ENCODE results near the gene HDGFL2. TPM values are rescaled to one million over a fixed set of nuclear protein-coding genes. Genes with fewer than 3 reads are reported as not detected.
A peak's percentile ranks its signal among the peaks of the same experiment; 100 is the strongest.

The HDGFL2 gene
- total and polyA plus RNA-seq, 12 donors = 20.5 to 40.9 (median 28.0) TPM

DNA sequence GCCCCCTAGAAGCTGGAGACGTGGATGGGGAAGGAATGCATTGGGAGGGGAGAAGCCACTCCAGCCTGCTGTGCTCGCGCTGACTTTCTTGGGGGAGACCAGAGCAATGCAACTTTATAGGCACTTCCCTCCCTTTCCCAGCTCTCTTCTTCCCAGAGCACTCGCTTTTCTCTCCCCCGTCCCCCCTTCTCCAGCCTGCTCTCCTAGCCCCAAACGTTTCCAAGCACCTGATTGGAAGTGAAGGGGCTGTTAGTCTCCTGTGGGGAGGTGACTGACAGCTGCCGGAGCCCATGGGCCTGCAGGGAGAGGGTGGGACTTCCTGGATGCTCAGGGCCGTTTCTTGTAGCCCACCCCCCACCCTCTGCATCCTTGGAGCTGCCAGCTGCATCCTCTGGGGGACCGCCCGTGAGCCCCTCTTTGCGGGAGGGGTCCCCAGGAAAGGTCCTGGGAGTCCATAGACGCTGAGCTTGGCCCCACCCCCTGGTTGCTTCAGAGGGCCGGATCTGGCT, 2.5 kb downstream of the HDGFL2 start:
- TF ChIP-seq, protein P1, sequence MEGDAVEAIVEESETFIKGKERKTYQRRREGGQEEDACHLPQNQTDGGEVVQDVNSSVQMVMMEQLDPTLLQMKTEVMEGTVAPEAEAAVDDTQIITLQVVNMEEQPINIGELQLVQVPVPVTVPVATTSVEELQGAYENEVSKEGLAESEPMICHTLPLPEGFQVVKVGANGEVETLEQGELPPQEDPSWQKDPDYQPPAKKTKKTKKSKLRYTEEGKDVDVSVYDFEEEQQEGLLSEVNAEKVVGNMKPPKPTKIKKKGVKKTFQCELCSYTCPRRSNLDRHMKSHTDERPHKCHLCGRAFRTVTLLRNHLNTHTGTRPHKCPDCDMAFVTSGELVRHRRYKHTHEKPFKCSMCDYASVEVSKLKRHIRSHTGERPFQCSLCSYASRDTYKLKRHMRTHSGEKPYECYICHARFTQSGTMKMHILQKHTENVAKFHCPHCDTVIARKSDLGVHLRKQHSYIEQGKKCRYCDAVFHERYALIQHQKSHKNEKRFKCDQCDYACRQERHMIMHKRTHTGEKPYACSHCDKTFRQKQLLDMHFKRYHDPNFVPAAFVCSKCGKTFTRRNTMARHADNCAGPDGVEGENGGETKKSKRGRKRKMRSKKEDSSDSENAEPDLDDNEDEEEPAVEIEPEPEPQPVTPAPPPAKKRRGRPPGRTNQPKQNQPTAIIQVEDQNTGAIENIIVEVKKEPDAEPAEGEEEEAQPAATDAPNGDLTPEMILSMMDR (IDR thresholded peaks at IDR 0.05) = no peak
- DNase-seq (no peak), ATAC-seq (no peak)
- 22 to 37% methylated on average over 12 to 13 of the region's 13 CpGs for whole genome bisulfite sequencing, 2 donors
- Histone ChIP-seq H3K4me1 (peaks cover 8 to 31% (median 25%) of the 10 kb centered on the region in 9 donors), H3K36me3 (peaks cover 0 to 46% (median 20%) of the 10 kb centered on the region in 9 donors), H3K27me3 (no peaks in the 10 kb centered on the region), H3K27ac (peak overlapping the region in 1 of 10 donors; percentile 19), H3K9me3 (no peaks in the 10 kb centered on the region), H3K4me3 (peak overlapping the region in 6 of 10 donors; percentile 7 to 100 (median 56))
- intact Hi-C loops (cut with DNase I) = no loop called here

DNA sequence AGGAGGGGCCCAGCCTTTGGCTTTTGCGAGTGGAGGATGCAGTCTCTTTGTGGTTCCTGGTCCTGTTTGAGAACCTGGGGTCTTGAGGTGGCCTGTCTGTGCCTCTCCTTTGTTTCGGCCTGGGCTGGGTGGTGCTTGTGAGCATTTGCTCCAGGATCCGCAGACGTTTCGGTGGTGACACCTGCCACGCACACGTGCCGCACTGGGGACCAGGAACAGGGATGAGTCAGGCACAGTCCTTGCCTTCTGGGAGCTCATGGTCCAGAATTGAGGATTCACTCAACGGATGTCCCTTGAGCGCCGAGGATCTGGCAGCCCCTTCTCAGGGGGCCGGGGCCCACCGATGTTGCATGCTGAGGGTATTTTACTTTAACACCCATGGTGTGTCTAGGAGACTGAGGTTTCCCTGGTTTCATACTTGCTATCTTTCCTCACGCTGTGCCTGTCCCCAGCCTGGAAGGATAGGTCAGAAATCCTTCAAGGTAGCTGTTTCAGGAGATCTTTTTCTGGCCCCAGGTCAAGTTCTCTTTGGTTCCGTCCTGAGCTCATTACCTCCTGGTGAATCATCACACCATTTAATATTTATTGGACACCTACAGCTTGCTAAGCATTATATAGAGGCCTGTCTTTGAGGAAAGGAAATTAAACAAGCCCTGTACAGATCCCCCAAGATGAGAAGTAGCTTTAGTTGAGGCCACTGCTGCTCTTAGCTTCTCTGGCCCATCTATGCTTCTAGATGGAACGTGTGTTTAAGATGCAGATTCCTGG, 5.1 kb downstream of the HDGFL2 start:
- no peak for DNase-seq
- Histone ChIP-seq H3K4me3 (no peak overlapping the region), H3K4me1 (peaks cover 8 to 24% (median 19%) of the 10 kb centered on the region in 9 donors), H3K9me3 (no peaks in the 10 kb centered on the region), H3K27ac (no peak overlapping the region), H3K27me3 (no peaks in the 10 kb centered on the region), H3K36me3 (peaks cover 0 to 65% (median 20%) of the 10 kb centered on the region in 9 donors)
- intact Hi-C loops (cut with DNase I) = loop anchor here in 1 of 10 donors (2.0 kb wide), 1 partner anchor 16 kb away; no protein-coding TSS in a partner anchor
- 86 to 89% methylated on average over 16 of the region's 16 CpGs for WGBS, 2 donors
- no peak for ATAC-seq
- TF ChIP-seq, protein P1 (IDR thresholded peaks at IDR 0.05) = no peak

DNA sequence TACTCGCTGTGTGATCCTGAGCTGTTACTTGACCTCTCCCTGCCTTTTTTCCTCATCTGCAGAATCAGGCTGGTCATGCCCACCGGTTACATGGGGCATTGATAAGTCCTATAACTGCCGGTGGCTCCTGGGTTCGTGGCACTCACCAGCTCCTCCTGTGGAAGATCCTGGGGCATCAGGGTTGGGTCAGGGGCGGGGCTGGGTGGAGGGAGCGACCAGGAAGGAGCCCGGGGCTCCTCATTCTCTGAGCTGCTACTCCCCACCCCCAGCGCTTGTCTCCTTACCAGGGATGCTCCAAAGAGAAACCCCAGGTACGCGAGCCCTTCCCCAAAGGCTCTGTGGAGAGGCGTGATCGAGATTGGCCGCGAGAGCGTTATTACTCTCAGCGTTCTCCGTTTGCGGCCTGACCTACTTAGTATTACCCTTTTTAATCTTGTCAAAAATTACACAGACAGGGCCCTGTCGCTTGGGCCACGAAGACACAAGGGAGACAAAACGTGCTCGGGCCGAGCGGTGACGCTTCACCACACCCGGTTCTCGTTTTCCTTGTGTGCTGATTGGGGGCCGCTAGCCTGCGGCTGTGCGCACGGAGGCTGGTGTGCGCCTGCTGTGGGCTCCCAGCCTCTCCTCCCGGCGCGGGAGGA, 10.7 kb downstream of the HDGFL2 start:
- TF ChIP-seq, protein P1 (IDR thresholded peaks at IDR 0.05) = no peak
- intact Hi-C loops (cut with DNase I) = no loop called here
- Histone ChIP-seq H3K9me3 (no peaks in the 10 kb centered on the region), H3K36me3 (peaks cover 0 to 78% (median 8%) of the 10 kb centered on the region in 9 donors), H3K27me3 (no peaks in the 10 kb centered on the region), H3K27ac (no peak overlapping the region), H3K4me3 (no peak overlapping the region), H3K4me1 (no peaks in the 10 kb centered on the region)
- DNase-seq = no peak
- WGBS, 2 donors = 90 to 94% methylated on average over 35 of the region's 35 CpGs
- ATAC-seq = no peak

DNA sequence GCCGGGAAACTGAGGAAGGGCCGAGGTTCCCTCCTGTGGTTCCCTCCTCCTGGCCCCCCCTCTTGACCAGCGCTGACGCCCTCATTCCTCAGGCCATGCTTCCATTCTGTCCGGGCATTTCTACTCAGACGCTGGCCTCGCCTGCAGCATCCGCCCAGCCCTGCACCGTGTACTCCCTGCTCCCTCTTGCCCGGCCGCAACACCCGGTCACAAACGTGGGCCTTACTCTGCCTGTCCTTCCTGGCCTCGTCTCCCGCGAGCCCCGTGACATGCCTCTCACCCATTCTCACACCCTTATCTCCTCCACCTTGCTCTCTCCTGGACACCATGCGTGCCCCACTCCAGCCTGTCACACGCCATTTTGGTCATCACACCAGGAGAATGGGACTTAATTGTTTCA, 11.3 kb downstream of the HDGFL2 start:
- ATAC-seq = peak in 1 of 8 donors; percentile 18
- no peaks in the 10 kb centered on the region for H3K9me3 ChIP-seq
- intact Hi-C loops (cut with DNase I) = no loop called here
- no peaks in the 10 kb centered on the region for H3K4me1 ChIP-seq
- TF ChIP-seq, protein P1 (IDR thresholded peaks at IDR 0.05) = no peak
- WGBS, 2 donors = 89% methylated on average over 19 of the region's 19 CpGs
- no peak overlapping the region for H3K4me3 ChIP-seq
- peaks cover 0 to 76% (median 6%) of the 10 kb centered on the region in 9 donors for H3K36me3 ChIP-seq
- H3K27ac ChIP-seq = no peak overlapping the region
- no peak for DNase-seq
- no peaks in the 10 kb centered on the region for H3K27me3 ChIP-seq

Measured in heart right ventricle (tissue), 16 donors.